HEK293 (cell line): ENCODE results near the gene CYLC1.

ENCODE experiments used
- CTCF ChIA-PET: fragments of 350-600 bp; formaldehyde crosslinking; extraction: SDS; loops from one replicate; lab custom pipeline; 2021; ENCODE audit warnings: antibody characterized with exemption; lab: Yijun Ruan, JAX
- POLR2A ChIA-PET: fragments of 300-600 bp; formaldehyde crosslinking; extraction: SDS; loops from one replicate; lab custom pipeline; 2020; ENCODE audit warnings: antibody characterized with exemption, inconsistent platforms; lab: Yijun Ruan, JAX
- H3K27ac ChIP-seq: fragments of 200-500 bp; sonication (Bioruptor generic); 2 replicates; pipeline ENCODE4 v1.5.1; 2014; ENCODE audit warnings: low read depth, low read length, control low read depth, inconsistent platforms; ENCODE audit errors: extremely low read depth
- H3K36me3 ChIP-seq, 2 experiments: fragments of 200-500 bp in 1 of 2; sonication (Bioruptor generic) in 1 of 2; 1 replicate in 1 of 2; 2 replicates in 1 of 2; pipeline ENCODE4 v1.5.1; 2014 to 2017; ENCODE audit warnings: inconsistent platforms in 2 of 2, low read length in 2 of 2; ENCODE audit not compliant: control insufficient read depth in 2 of 2, insufficient read depth in 1 of 2
- H3K4me1 ChIP-seq: fragments of 200-500 bp; sonication (Bioruptor generic); 2 replicates; pipeline ENCODE4 v1.5.1; 2014; ENCODE audit warnings: mild to moderate bottlenecking, low read length, inconsistent platforms; ENCODE audit not compliant: control insufficient read depth, insufficient read depth
- H3K4me3 ChIP-seq: 2 replicates; pipeline ENCODE4 v1.5.1; 2011; ENCODE audit warnings: low read depth, mild to moderate bottlenecking, control low read depth, low read length, moderate library complexity
- H3K9me3 ChIP-seq: fragments of 200-500 bp; sonication (Bioruptor generic); 2 replicates; pipeline ENCODE4 v1.5.1; 2014; ENCODE audit warnings: low read depth, low read length, inconsistent platforms; ENCODE audit not compliant: control insufficient read depth, insufficient read depth
- GFI1B ChIP-seq: fragments of 450-650 bp; formaldehyde crosslinking; IDR thresholded peaks from 2 replicates; pipeline ENCODE4 v1.5.1; 2016; ENCODE audit warnings: missing biosample characterization, missing genetic modification characterization
- PRDM1 ChIP-seq: fragments of 450-650 bp; formaldehyde crosslinking; IDR thresholded peaks from 2 replicates; pipeline ENCODE4; 2016; ENCODE audit warnings: missing biosample characterization, missing genetic modification characterization
- REST ChIP-seq: fragments of 450-650 bp; formaldehyde crosslinking; IDR thresholded peaks from 2 replicates; pipeline ENCODE4 v1.5.1; 2016; ENCODE audit warnings: missing biosample characterization, missing genetic modification characterization
- ZBTB11 ChIP-seq: fragments of 450-650 bp; formaldehyde crosslinking; conservative IDR thresholded peaks from 2 replicates; pipeline ENCODE4 v1.5.1; 2016; ENCODE audit warnings: low read depth, missing biosample characterization, missing genetic modification characterization
- ZBTB8A ChIP-seq: fragments of 450-650 bp; formaldehyde crosslinking; IDR thresholded peaks from 2 replicates; pipeline ENCODE4 v1.5.1; 2016; ENCODE audit warnings: missing biosample characterization, missing genetic modification characterization
- ZNF140 ChIP-seq: fragments of 450-650 bp; formaldehyde crosslinking; IDR thresholded peaks from 2 replicates; pipeline ENCODE4 v1.5.1; 2016; ENCODE audit warnings: missing biosample characterization, missing genetic modification characterization
- ZNF157 ChIP-seq: fragments of 450-650 bp; formaldehyde crosslinking; IDR thresholded peaks from 2 replicates; pipeline ENCODE4 v1.5.1; 2016; ENCODE audit warnings: missing biosample characterization, missing genetic modification characterization
- ZNF394 ChIP-seq: fragments of 450-650 bp; formaldehyde crosslinking; IDR thresholded peaks from 2 replicates; pipeline ENCODE4 v1.5.1; 2016; ENCODE audit warnings: missing biosample characterization, missing genetic modification characterization, mild to moderate bottlenecking, moderate library complexity, borderline replicate concordance
- ZNF426 ChIP-seq: fragments of 450-650 bp; formaldehyde crosslinking; IDR thresholded peaks from 2 replicates; pipeline ENCODE4 v1.5.1; 2017; ENCODE audit warnings: missing biosample characterization, missing genetic modification characterization, mild to moderate bottlenecking, inconsistent platforms, moderate library complexity
- ZNF433 ChIP-seq: fragments of 450-650 bp; formaldehyde crosslinking; IDR thresholded peaks from 2 replicates; pipeline ENCODE4 v1.5.1; 2016; ENCODE audit warnings: missing biosample characterization, missing genetic modification characterization, low read depth
- ZNF555 ChIP-seq: fragments of 450-650 bp; formaldehyde crosslinking; conservative IDR thresholded peaks from 2 replicates; pipeline ENCODE4 v1.5.1; 2017; ENCODE audit warnings: missing biosample characterization, mild to moderate bottlenecking, missing genetic modification characterization, inconsistent platforms
- ZNF558 ChIP-seq: fragments of 450-650 bp; formaldehyde crosslinking; IDR thresholded peaks from 2 replicates; pipeline ENCODE4 v1.5.1; 2016; ENCODE audit warnings: missing biosample characterization, missing genetic modification characterization
- ZNF623 ChIP-seq: fragments of 450-650 bp; formaldehyde crosslinking; IDR thresholded peaks from 2 replicates; pipeline ENCODE4 v1.5.1; 2016; ENCODE audit warnings: missing biosample characterization, missing genetic modification characterization
- ZNF654 ChIP-seq: fragments of 450-650 bp; formaldehyde crosslinking; IDR thresholded peaks from 2 replicates; pipeline ENCODE4 v1.5.1; 2016; ENCODE audit warnings: low read depth, missing biosample characterization, missing genetic modification characterization
- TF ChIP-seq, protein P1 (sequence below): fragments of 450-650 bp; formaldehyde crosslinking; conservative IDR thresholded peaks from 2 replicates; pipeline ENCODE4 v1.5.1; 2016; ENCODE audit warnings: low read depth, missing biosample characterization, missing genetic modification characterization

CYLC1 gene

GRCh38 chrX:83847339-83847738 is 13.6 kb upstream of the CYLC1 start:
- Histone ChIP-seq H3K27ac (no peak overlapping the region), H3K4me3 (no peak overlapping the region)
- POLR2A ChIA-PET: no interaction called here

More at GRCh38 chrX:83847339-83847738, 13.6 kb upstream of the CYLC1 start:
- Histone ChIP-seq H3K9me3 (peaks cover 6% of the 10 kb centered on the region), H3K36me3 (no peaks in the 10 kb centered on the region), H3K4me1 (no peaks in the 10 kb centered on the region)
- CTCF ChIA-PET: no interaction called here
- TF ChIP-seq, protein P1, sequence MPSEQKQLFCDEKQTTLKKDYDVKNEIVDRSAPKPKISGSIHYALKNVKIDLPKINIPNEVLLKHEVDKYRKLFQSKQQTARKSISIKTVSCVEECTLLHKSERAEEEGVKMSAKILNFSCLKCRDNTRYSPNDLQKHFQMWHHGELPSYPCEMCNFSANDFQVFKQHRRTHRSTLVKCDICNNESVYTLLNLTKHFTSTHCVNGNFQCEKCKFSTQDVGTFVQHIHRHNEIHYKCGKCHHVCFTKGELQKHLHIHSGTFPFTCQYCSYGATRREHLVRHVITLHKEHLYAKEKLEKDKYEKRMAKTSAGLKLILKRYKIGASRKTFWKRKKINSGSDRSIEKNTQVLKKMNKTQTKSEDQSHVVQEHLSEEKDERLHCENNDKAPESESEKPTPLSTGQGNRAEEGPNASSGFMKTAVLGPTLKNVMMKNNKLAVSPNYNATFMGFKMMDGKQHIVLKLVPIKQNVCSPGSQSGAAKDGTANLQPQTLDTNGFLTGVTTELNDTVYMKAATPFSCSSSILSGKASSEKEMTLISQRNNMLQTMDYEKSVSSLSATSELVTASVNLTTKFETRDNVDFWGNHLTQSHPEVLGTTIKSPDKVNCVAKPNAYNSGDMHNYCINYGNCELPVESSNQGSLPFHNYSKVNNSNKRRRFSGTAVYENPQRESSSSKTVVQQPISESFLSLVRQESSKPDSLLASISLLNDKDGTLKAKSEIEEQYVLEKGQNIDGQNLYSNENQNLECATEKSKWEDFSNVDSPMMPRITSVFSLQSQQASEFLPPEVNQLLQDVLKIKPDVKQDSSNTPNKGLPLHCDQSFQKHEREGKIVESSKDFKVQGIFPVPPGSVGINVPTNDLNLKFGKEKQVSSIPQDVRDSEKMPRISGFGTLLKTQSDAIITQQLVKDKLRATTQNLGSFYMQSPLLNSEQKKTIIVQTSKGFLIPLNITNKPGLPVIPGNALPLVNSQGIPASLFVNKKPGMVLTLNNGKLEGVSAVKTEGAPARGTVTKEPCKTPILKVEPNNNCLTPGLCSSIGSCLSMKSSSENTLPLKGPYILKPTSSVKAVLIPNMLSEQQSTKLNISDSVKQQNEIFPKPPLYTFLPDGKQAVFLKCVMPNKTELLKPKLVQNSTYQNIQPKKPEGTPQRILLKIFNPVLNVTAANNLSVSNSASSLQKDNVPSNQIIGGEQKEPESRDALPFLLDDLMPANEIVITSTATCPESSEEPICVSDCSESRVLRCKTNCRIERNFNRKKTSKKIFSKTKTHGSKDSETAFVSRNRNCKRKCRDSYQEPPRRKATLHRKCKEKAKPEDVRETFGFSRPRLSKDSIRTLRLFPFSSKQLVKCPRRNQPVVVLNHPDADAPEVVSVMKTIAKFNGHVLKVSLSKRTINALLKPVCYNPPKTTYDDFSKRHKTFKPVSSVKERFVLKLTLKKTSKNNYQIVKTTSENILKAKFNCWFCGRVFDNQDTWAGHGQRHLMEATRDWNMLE (tag by site-specific recombination): peak; percentile 58; the same call in 1 of the 2 replicates
- TF ChIP-seq ZNF558 (tag by site-specific recombination): no peak
- peak; percentile 62 for TF ChIP-seq ZNF426 (tag by site-specific recombination)
- peak; percentile 42; the same call in 1 of the 2 replicates for TF ChIP-seq ZNF394
- TF ChIP-seq ZBTB11 (tag by site-specific recombination): peak; percentile 63
- no peak for TF ChIP-seq PRDM1 (tag by site-specific recombination)
- TF ChIP-seq ZNF623: peak; percentile 41
- TF ChIP-seq REST (tag by site-specific recombination): 0 out of 2 replicates have a peak, but pooled peaks have one; percentile 15
- TF ChIP-seq ZNF433 (tag by site-specific recombination): 0 out of 2 replicates have a peak, but pooled peaks have one; percentile 35
- no peak for TF ChIP-seq GFI1B
- peak; percentile 65 for TF ChIP-seq ZNF555
- TF ChIP-seq ZNF157 (tag by site-specific recombination): no peak
- TF ChIP-seq ZNF140 (tag by site-specific recombination): peak; percentile 52; the same call in 1 of the 2 replicates
- 0 out of 2 replicates have a peak, but pooled peaks have one; percentile 20 for TF ChIP-seq ZBTB8A (tag by site-specific recombination)
- 0 out of 2 replicates have a peak, but pooled peaks have one; percentile 7 for TF ChIP-seq ZNF654 (tag by site-specific recombination)
